ENCODE measurements around the gene TBC1D24. TPM values are rescaled to one million over a fixed set of nuclear protein-coding genes. Genes with fewer than 3 reads are reported as not detected.
A peak's percentile ranks its signal among the peaks of the same experiment; 100 is the strongest.

Gene TBC1D24
- total RNA-seq, 2 donors from 2014 or later, result 11.4 to 13.3 TPM

- intact Hi-C loops (cut with DNase I), result loop anchor here in 1 of 2 donors (10.0 kb wide), 1 partner anchor 57 kb away; no protein-coding TSS in a partner anchor
- no peak for DNase-seq (ENCODE audit: low spot score)
Measured at GRCh38 chr16:2492292-2492691, 17.4 kb downstream of the TBC1D24 start.

GRCh38 chr16:2493605-2494004 lies 18.7 kb downstream of the TBC1D24 start:
- intact Hi-C loops (cut with DNase I), result loop anchor here in 1 of 2 donors (10.0 kb wide), 1 partner anchor 59 kb away; no protein-coding TSS in a partner anchor

GRCh38 chr16:2494616-2495015 lies 19.7 kb downstream of the TBC1D24 start:
- intact Hi-C loops (cut with DNase I), result loop anchor here in 1 of 2 donors (10.0 kb wide), 1 partner anchor 60 kb away; no protein-coding TSS in a partner anchor
- no peak for DNase-seq (ENCODE audit: low spot score)

More at GRCh38 chr16:2493605-2494004, 18.7 kb downstream of the TBC1D24 start:
- DNase-seq (ENCODE audit: low spot score), result no peak

GRCh38 chr16:2495041-2495440 lies 20.1 kb downstream of the TBC1D24 start:
- intact Hi-C loops (cut with DNase I), result loop anchor here in 1 of 2 donors (10.0 kb wide), 1 partner anchor 60 kb away; no protein-coding TSS in a partner anchor
- DNase-seq (ENCODE audit: low spot score), result no peak

- intact Hi-C loops (cut with DNase I), result loop anchor here in 1 of 2 donors (10.0 kb wide), 1 partner anchor 62 kb away; no protein-coding TSS in a partner anchor
- no peak for DNase-seq (ENCODE audit: low spot score)
Measured at GRCh38 chr16:2496223-2497115, 21.5 kb downstream of the TBC1D24 start.

- intact Hi-C loops (cut with DNase I), result loop anchor here in 1 of 2 donors (10.0 kb wide), 1 partner anchor 62 kb away; no protein-coding TSS in a partner anchor
- DNase-seq (ENCODE audit: low spot score), result no peak
Measured at GRCh38 chr16:2497116-2497630, 22.2 kb downstream of the TBC1D24 start.

GRCh38 chr16:2497695-2498484 lies 23.0 kb downstream of the TBC1D24 start:
- intact Hi-C loops (cut with DNase I), result loop anchor here in 1 of 2 donors (10.0 kb wide), 1 partner anchor 63 kb away; no protein-coding TSS in a partner anchor

GRCh38 chr16:2498531-2499253 lies 23.8 kb downstream of the TBC1D24 start:
- intact Hi-C loops (cut with DNase I), result loop anchor here in 1 of 2 donors (10.0 kb wide), 1 partner anchor 64 kb away; no protein-coding TSS in a partner anchor

More at GRCh38 chr16:2497695-2498484, 23.0 kb downstream of the TBC1D24 start:
- DNase-seq (ENCODE audit: low spot score), result no peak

GRCh38 chr16:2499454-2499853 lies 24.5 kb downstream of the TBC1D24 start:
- intact Hi-C loops (cut with DNase I), result loop anchor here in 1 of 2 donors (10.0 kb wide), 1 partner anchor 65 kb away; no protein-coding TSS in a partner anchor
- no peak for DNase-seq (ENCODE audit: low spot score)

More at GRCh38 chr16:2498531-2499253, 23.8 kb downstream of the TBC1D24 start:
- no peak for DNase-seq (ENCODE audit: low spot score)

GRCh38 chr16:2499890-2500429 lies 25.0 kb downstream of the TBC1D24 start:
- no peak for DNase-seq (ENCODE audit: low spot score)
- intact Hi-C loops (cut with DNase I), result loop anchor here (5.0 to 10.0 kb wide), 2 partner anchors 65 to 158 kb away; partner anchors contain the start of gene ABCA3 (in 2 of the 2)

GRCh38 chr16:2500430-2500917 lies 25.5 kb downstream of the TBC1D24 start:
- intact Hi-C loops (cut with DNase I), result loop anchor here (5.0 kb wide), 1 partner anchor 158 kb away; the partner anchor contains the start of gene ABCA3 (in 2 of the 2)

GRCh38 chr16:2500918-2501750 lies 26.2 kb downstream of the TBC1D24 start:
- peak; percentile 96 for DNase-seq (ENCODE audit: low spot score)
- intact Hi-C loops (cut with DNase I), result loop anchor here (5.0 kb wide), 1 partner anchor 159 kb away; the partner anchor contains the start of gene ABCA3 (in 2 of the 2)

More at GRCh38 chr16:2500430-2500917, 25.5 kb downstream of the TBC1D24 start:
- DNase-seq (ENCODE audit: low spot score), result no peak

GRCh38 chr16:2501946-2502895 lies 27.3 kb downstream of the TBC1D24 start:
- intact Hi-C loops (cut with DNase I), result loop anchor here (5.0 kb wide), 1 partner anchor 160 kb away; the partner anchor contains the start of gene ABCA3 (in 2 of the 2)
- DNase-seq (ENCODE audit: low spot score), result no peak

GRCh38 chr16:2505695-2506094 lies 30.8 kb downstream of the TBC1D24 start:
- no peak for DNase-seq (ENCODE audit: low spot score)
- intact Hi-C loops (cut with DNase I), result no loop called here

GRCh38 chr16:2507052-2507659 lies 32.2 kb downstream of the TBC1D24 start:
- DNase-seq (ENCODE audit: low spot score), result no peak
- intact Hi-C loops (cut with DNase I), result no loop called here
